ENCODE data around the gene BMPR1A.

The BMPR1A gene

DNA sequence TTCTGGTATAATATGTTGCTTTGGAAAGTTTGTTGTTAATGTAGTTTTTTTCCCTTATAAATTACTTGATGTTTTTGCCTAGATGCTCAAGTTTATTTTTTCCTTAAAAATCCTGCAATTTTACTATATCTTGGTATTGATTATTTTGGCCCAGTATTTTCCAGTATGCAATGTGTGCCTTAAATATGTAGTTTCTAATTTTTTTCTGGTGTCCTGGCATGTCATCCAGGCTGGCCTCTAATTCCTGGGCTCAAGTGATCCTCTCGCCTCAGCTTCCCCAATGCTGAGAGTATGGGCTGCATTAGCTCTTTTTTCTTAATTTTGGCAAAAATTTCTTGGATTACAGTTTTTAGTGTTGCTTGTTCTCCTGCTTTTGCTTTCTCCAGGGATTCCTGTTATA is 57.6 kb downstream of the BMPR1A start:
- H3K4me1 ChIP-seq (ENCODE audit: control insufficient read depth in 1 of 2, insufficient read depth in 2 of 2, low read length in 2 of 2): peaks cover 0 to 3% of the 10 kb centered on the region in 2 experiments
- no CpG with 5 or more reads among the region's 1 CpG for WGBS (ENCODE audit: extremely low coverage, insufficient coverage, insufficient read length)
- H3K9me3 ChIP-seq (ENCODE audit: insufficient read depth, low read depth, low read length): no peaks in the 10 kb centered on the region
- no peak overlapping the region for H2AK5ac ChIP-seq (ENCODE audit: low read length)
- no peak overlapping the region for H2AFZ ChIP-seq (ENCODE audit: insufficient read depth, low read length, poor library complexity)
- H4K12ac ChIP-seq (ENCODE audit: low read depth, low read length): no peak overlapping the region
- H2BK5ac ChIP-seq (ENCODE audit: low read depth, low read length, poor library complexity): no peak overlapping the region
- peaks cover 8% of the 10 kb centered on the region for H3K79me2 ChIP-seq (ENCODE audit: control insufficient read depth, insufficient read depth, low read length, poor library complexity)
- no peaks in the 10 kb centered on the region for H3K79me1 ChIP-seq (ENCODE audit: low read length)
- H2BK12ac ChIP-seq (ENCODE audit: low read length): no peak overlapping the region
- no peak overlapping the region for H3K14ac ChIP-seq (ENCODE audit: low read length)
- peaks cover 0 to 2% of the 10 kb centered on the region in 2 experiments for H3K36me3 ChIP-seq (ENCODE audit: control insufficient read depth in 1 of 2, insufficient read depth in 2 of 2, low read length in 2 of 2)
- no peaks in the 10 kb centered on the region for H3K27me3 ChIP-seq (ENCODE audit: insufficient read depth, low read length)
- H3K18ac ChIP-seq (ENCODE audit: low read length): no peak overlapping the region
- H4K8ac ChIP-seq (ENCODE audit: low read depth, low read length): no peak overlapping the region
- no peak overlapping the region for H3K9ac ChIP-seq (ENCODE audit: low read length)
- H2BK120ac ChIP-seq (ENCODE audit: insufficient read depth, low read length, poor library complexity): no peak overlapping the region
- no peak for DNase-seq
- H4K91ac ChIP-seq (ENCODE audit: low read depth, low read length): no peak overlapping the region
- H3K4me3 ChIP-seq (ENCODE audit: low read depth, low read length): no peak overlapping the region
- no peak overlapping the region for H3K4me2 ChIP-seq (ENCODE audit: low read length)
- H3K27ac ChIP-seq (ENCODE audit: low read depth, low read length): no peak overlapping the region
- no peak overlapping the region for H3K4ac ChIP-seq (ENCODE audit: low read depth, low read length)
- no peak overlapping the region for H3K23ac ChIP-seq (ENCODE audit: low read length)

- peak overlapping the region; percentile 97 for H3K4ac ChIP-seq (ENCODE audit: low read depth, low read length)
- no peaks in the 10 kb centered on the region for H3K36me3 ChIP-seq (ENCODE audit: control insufficient read depth in 1 of 2, insufficient read depth in 2 of 2, low read length in 2 of 2)
- no peaks in the 10 kb centered on the region for H3K79me1 ChIP-seq (ENCODE audit: low read length)
- no peak overlapping the region for H2BK12ac ChIP-seq (ENCODE audit: low read length)
- WGBS (ENCODE audit: extremely low coverage, insufficient coverage, insufficient read length): no CpG with 5 or more reads among the region's 4 CpGs
- no peaks in the 10 kb centered on the region for H3K9me3 ChIP-seq (ENCODE audit: insufficient read depth, low read depth, low read length)
- H2BK5ac ChIP-seq (ENCODE audit: low read depth, low read length, poor library complexity): no peak overlapping the region
- no peak overlapping the region for H3K27ac ChIP-seq (ENCODE audit: low read depth, low read length)
- H3K4me3 ChIP-seq (ENCODE audit: low read depth, low read length): no peak overlapping the region
- H3K27me3 ChIP-seq (ENCODE audit: insufficient read depth, low read length): no peaks in the 10 kb centered on the region
- no peak overlapping the region for H3K14ac ChIP-seq (ENCODE audit: low read length)
- no peak overlapping the region for H4K91ac ChIP-seq (ENCODE audit: low read depth, low read length)
- H3K79me2 ChIP-seq (ENCODE audit: control insufficient read depth, insufficient read depth, low read length, poor library complexity): peaks cover 5% of the 10 kb centered on the region
- H3K18ac ChIP-seq (ENCODE audit: low read length): no peak overlapping the region
- no peak for DNase-seq
- no peak overlapping the region for H3K9ac ChIP-seq (ENCODE audit: low read length)
- H2AFZ ChIP-seq (ENCODE audit: insufficient read depth, low read length, poor library complexity): no peak overlapping the region
- H4K12ac ChIP-seq (ENCODE audit: low read depth, low read length): no peak overlapping the region
- no peak overlapping the region for H3K4me2 ChIP-seq (ENCODE audit: low read length)
- no peak overlapping the region for H4K8ac ChIP-seq (ENCODE audit: low read depth, low read length)
- no peak overlapping the region for H2AK5ac ChIP-seq (ENCODE audit: low read length)
- peaks cover 0 to 3% of the 10 kb centered on the region in 2 experiments for H3K4me1 ChIP-seq (ENCODE audit: control insufficient read depth in 1 of 2, insufficient read depth in 2 of 2, low read length in 2 of 2)
- H3K23ac ChIP-seq (ENCODE audit: low read length): no peak overlapping the region
- no peak overlapping the region for H2BK120ac ChIP-seq (ENCODE audit: insufficient read depth, low read length, poor library complexity)
Measured at GRCh38 chr10:86815035-86815617, 58.7 kb downstream of the BMPR1A start.

DNA sequence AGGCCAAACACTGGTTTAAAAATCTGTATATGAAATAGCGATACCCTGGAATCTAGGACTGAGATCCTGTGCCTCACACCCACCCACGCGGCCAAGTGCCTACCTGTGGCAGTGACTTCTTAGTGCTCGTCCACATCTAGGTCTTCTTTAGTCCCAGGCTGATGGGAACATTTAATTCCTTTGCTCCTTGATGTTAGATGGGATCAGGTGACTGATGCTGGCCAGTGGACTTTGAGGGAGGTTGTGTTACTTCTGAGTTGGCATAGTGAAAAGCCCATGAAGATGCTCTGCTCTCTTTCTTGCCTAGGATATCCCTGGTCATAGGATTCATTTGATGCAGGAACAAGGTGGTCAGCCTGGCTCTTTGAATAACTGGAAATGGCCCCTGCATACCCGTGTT is 59.2 kb downstream of the BMPR1A start:
- H3K23ac ChIP-seq (ENCODE audit: low read length): no peak overlapping the region
- H3K4me3 ChIP-seq (ENCODE audit: low read depth, low read length): no peak overlapping the region
- no peak overlapping the region for H3K9ac ChIP-seq (ENCODE audit: low read length)
- no peak overlapping the region for H2BK5ac ChIP-seq (ENCODE audit: low read depth, low read length, poor library complexity)
- H2AFZ ChIP-seq (ENCODE audit: insufficient read depth, low read length, poor library complexity): no peak overlapping the region
- DNase-seq: no peak
- H3K4ac ChIP-seq (ENCODE audit: low read depth, low read length): peak overlapping the region; percentile 97
- H4K8ac ChIP-seq (ENCODE audit: low read depth, low read length): no peak overlapping the region
- no CpG with 5 or more reads among the region's 5 CpGs for WGBS (ENCODE audit: extremely low coverage, insufficient coverage, insufficient read length)
- no peak overlapping the region for H3K4me2 ChIP-seq (ENCODE audit: low read length)
- no peak overlapping the region for H3K27ac ChIP-seq (ENCODE audit: low read depth, low read length)
- H3K9me3 ChIP-seq (ENCODE audit: insufficient read depth, low read depth, low read length): no peaks in the 10 kb centered on the region
- H3K18ac ChIP-seq (ENCODE audit: low read length): no peak overlapping the region
- H3K14ac ChIP-seq (ENCODE audit: low read length): no peak overlapping the region
- H3K4me1 ChIP-seq (ENCODE audit: control insufficient read depth in 1 of 2, insufficient read depth in 2 of 2, low read length in 2 of 2): peaks cover 0 to 3% of the 10 kb centered on the region in 2 experiments
- peaks cover 5% of the 10 kb centered on the region for H3K79me2 ChIP-seq (ENCODE audit: control insufficient read depth, insufficient read depth, low read length, poor library complexity)
- H2AK5ac ChIP-seq (ENCODE audit: low read length): no peak overlapping the region
- no peaks in the 10 kb centered on the region for H3K79me1 ChIP-seq (ENCODE audit: low read length)
- no peaks in the 10 kb centered on the region for H3K27me3 ChIP-seq (ENCODE audit: insufficient read depth, low read length)
- no peaks in the 10 kb centered on the region for H3K36me3 ChIP-seq (ENCODE audit: control insufficient read depth in 1 of 2, insufficient read depth in 2 of 2, low read length in 2 of 2)
- H4K12ac ChIP-seq (ENCODE audit: low read depth, low read length): no peak overlapping the region
- H4K91ac ChIP-seq (ENCODE audit: low read depth, low read length): no peak overlapping the region
- no peak overlapping the region for H2BK12ac ChIP-seq (ENCODE audit: low read length)
- H2BK120ac ChIP-seq (ENCODE audit: insufficient read depth, low read length, poor library complexity): no peak overlapping the region

DNA sequence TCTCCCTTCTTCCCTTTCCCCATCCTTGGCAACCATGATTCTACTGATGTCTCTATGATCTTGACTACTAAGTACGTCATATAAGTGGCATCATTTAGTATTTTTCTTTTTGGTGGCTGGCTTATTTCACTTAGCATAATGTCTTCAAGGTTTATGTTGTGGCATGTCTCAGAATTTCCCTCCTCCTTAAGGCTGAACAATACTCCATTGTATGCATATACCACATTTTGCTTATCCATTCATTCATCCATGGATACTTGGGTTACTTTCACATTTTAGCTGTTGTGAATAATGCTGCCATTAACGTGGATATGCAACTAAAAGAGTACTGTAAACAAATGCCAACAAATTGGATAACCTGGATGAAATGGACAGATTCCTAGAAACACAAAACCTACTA is 60.8 kb downstream of the BMPR1A start:
- no peak overlapping the region for H4K91ac ChIP-seq (ENCODE audit: low read depth, low read length)
- no peak overlapping the region for H3K4me3 ChIP-seq (ENCODE audit: low read depth, low read length)
- H3K4ac ChIP-seq (ENCODE audit: low read depth, low read length): no peak overlapping the region
- no peak overlapping the region for H2AFZ ChIP-seq (ENCODE audit: insufficient read depth, low read length, poor library complexity)
- H3K79me2 ChIP-seq (ENCODE audit: control insufficient read depth, insufficient read depth, low read length, poor library complexity): peaks cover 3% of the 10 kb centered on the region
- H3K27me3 ChIP-seq (ENCODE audit: insufficient read depth, low read length): no peaks in the 10 kb centered on the region
- H4K12ac ChIP-seq (ENCODE audit: low read depth, low read length): no peak overlapping the region
- H2AK5ac ChIP-seq (ENCODE audit: low read length): no peak overlapping the region
- H3K79me1 ChIP-seq (ENCODE audit: low read length): no peaks in the 10 kb centered on the region
- H3K36me3 ChIP-seq (ENCODE audit: control insufficient read depth in 1 of 2, insufficient read depth in 2 of 2, low read length in 2 of 2): no peaks in the 10 kb centered on the region
- no peak overlapping the region for H3K23ac ChIP-seq (ENCODE audit: low read length)
- no CpG with 5 or more reads among the region's 2 CpGs for WGBS (ENCODE audit: extremely low coverage, insufficient coverage, insufficient read length)
- no peak overlapping the region for H2BK120ac ChIP-seq (ENCODE audit: insufficient read depth, low read length, poor library complexity)
- peaks cover 0 to 3% of the 10 kb centered on the region in 2 experiments for H3K4me1 ChIP-seq (ENCODE audit: control insufficient read depth in 1 of 2, insufficient read depth in 2 of 2, low read length in 2 of 2)
- H3K14ac ChIP-seq (ENCODE audit: low read length): no peak overlapping the region
- no peak overlapping the region for H3K18ac ChIP-seq (ENCODE audit: low read length)
- no peak overlapping the region for H3K4me2 ChIP-seq (ENCODE audit: low read length)
- no peak overlapping the region for H2BK12ac ChIP-seq (ENCODE audit: low read length)
- no peak overlapping the region for H2BK5ac ChIP-seq (ENCODE audit: low read depth, low read length, poor library complexity)
- no peak overlapping the region for H4K8ac ChIP-seq (ENCODE audit: low read depth, low read length)
- no peaks in the 10 kb centered on the region for H3K9me3 ChIP-seq (ENCODE audit: insufficient read depth, low read depth, low read length)
- no peak for DNase-seq
- no peak overlapping the region for H3K9ac ChIP-seq (ENCODE audit: low read length)
- H3K27ac ChIP-seq (ENCODE audit: low read depth, low read length): no peak overlapping the region

Data from trophoblast cell (in vitro differentiated cells and primary cell).